Body of pancreas (tissue), 4 donors: ENCODE measurements around the gene WDR5.

Source experiments
- POLR2A ChIP-seq, 3 donors: fragments of 450-650 bp; IDR thresholded peaks; one replicate each; pipeline ENCODE4 v1.6.1; 2016; ENCODE audit warnings: antibody characterized with exemption in 3 of 3, mild to moderate bottlenecking in 2 of 3
- TF ChIP-seq, protein P1 (sequence below), 7 experiments: fragments of 450-650 bp in 4 of 7; fragments of 200-600 bp in 3 of 7; sonication (generic) in 3 of 7; IDR thresholded peaks; one replicate each; pipeline ENCODE4 v1.5.1; 2016 to 2019; ENCODE audit warnings: antibody characterized with exemption in 7 of 7

DNA sequence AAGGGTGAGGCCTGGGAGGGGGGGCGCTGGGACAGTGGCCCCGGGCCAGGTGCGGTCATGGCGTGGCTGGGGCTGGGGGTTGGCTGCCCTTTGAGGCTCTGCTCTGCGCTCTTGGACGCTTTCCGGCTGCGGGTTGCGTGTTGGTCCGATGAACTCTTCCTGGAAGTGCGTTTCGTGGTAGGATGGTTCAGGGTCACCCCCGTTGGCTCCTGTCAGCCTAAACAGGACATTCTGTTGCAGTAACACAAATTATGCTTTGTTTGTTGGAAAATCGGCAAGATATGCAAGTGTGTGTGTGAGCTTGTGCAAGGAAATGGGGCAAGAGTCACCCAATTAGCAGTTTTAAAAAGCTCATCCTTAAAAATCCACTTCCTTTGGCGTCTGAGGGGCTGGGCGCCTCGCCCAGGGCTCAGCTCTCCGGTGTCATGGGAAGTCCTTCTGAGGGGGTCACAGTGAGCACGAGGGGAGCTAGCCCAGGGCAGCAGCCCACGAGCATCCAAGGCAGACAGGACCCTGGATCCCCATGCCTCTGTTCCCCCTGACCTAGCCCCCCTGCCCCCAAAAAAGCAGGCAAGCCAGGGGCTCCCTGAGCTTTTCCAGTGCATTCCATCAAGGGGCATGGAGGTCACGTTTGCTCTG lies 50.7 kb downstream of the WDR5 start:
- TF ChIP-seq, protein P1, sequence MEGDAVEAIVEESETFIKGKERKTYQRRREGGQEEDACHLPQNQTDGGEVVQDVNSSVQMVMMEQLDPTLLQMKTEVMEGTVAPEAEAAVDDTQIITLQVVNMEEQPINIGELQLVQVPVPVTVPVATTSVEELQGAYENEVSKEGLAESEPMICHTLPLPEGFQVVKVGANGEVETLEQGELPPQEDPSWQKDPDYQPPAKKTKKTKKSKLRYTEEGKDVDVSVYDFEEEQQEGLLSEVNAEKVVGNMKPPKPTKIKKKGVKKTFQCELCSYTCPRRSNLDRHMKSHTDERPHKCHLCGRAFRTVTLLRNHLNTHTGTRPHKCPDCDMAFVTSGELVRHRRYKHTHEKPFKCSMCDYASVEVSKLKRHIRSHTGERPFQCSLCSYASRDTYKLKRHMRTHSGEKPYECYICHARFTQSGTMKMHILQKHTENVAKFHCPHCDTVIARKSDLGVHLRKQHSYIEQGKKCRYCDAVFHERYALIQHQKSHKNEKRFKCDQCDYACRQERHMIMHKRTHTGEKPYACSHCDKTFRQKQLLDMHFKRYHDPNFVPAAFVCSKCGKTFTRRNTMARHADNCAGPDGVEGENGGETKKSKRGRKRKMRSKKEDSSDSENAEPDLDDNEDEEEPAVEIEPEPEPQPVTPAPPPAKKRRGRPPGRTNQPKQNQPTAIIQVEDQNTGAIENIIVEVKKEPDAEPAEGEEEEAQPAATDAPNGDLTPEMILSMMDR (IDR thresholded peaks at IDR 0.05): no peak
- TF ChIP-seq POLR2A (IDR thresholded peaks at IDR 0.05): no peak
